Right atrium auricular region (tissue), 2 donors: ENCODE measurements around the gene NKAPL. TPM values are rescaled to one million over a fixed set of nuclear protein-coding genes. Genes with fewer than 3 reads are reported as not detected.

Source experiments
- DNase-seq: peaks from one replicate; pipeline ENCODE4 v3.0.0-alpha.2; 2019; ENCODE audit warnings: low spot score
- H3K27ac ChIP-seq, 2 donors: fragments of 200-600 bp; sonication (generic); 1 replicate in 1 of 2; 2 replicates in 1 of 2; pipeline ENCODE4 v1.5.1; 2016 to 2019
- H3K27me3 ChIP-seq, 2 donors: fragments of 200-600 bp; sonication (generic); one replicate each; pipeline versions ENCODE4 v1.5.1 to v1.6.0; 2017 to 2019
- H3K36me3 ChIP-seq: fragments of 200-600 bp; sonication (generic); one replicate; pipeline ENCODE4 v1.5.1; 2016
- H3K4me1 ChIP-seq, 2 donors: fragments of 200-600 bp; sonication (generic); one replicate each; pipeline versions ENCODE4 v1.5.1 to v1.6.0; 2017 to 2019
- H3K4me3 ChIP-seq, 2 donors: fragments of 200-600 bp; sonication (generic); 1 replicate in 1 of 2; 2 replicates in 1 of 2; pipeline ENCODE4 v1.5.1; 2017 to 2019; ENCODE audit warnings: mild to moderate bottlenecking in 1 of 2, moderate library complexity in 1 of 2
- H3K9me3 ChIP-seq, 2 donors: fragments of 200-600 bp; sonication (generic); one replicate each; pipeline ENCODE4 v1.5.1; 2019
- CTCF ChIP-seq, 2 donors: fragments of 200-600 bp; sonication (generic); IDR thresholded peaks; one replicate each; pipeline ENCODE4 v1.5.1; 2019; ENCODE audit warnings: antibody characterized with exemption in 2 of 2
- total RNA-seq, 2 donors: library from RNA; depleted of rRNA; stranded (reverse); fragments of >200 nt; gene quantifications; one replicate each; pipeline ENCODE4 v1.1.0, GENCODE V29; 2016

NKAPL gene
- total RNA-seq, 2 donors from 2014 or later: 3.1 to 5.1 TPM

- no peaks in the 10 kb centered on the region for H3K9me3 ChIP-seq
- H3K27me3 ChIP-seq: no peaks in the 10 kb centered on the region
- H3K4me3 ChIP-seq: peak within 1 kb of the TSS; percentile 73 to 82
- peak within 1 kb of the TSS; percentile 42 to 63 for H3K27ac ChIP-seq
- H3K4me1 ChIP-seq: peaks cover 0 to 20% of the 10 kb centered on the region in 2 donors
- peaks cover 10% of the 10 kb centered on the region for H3K36me3 ChIP-seq
- TF ChIP-seq CTCF (IDR thresholded peaks at IDR 0.05): no peak
- DNase-seq: peak; percentile 66
These were observed 6.8 kb upstream of the NKAPL start, which contains the start of gene ZKSCAN4 for GRCh38 chr6:28252009-28252975. Gene ZKSCAN4 (minus strand): TSS chr6:28252269. CDS start chr6:28251980, 289 bp downstream.

GRCh38 chr6:28254121-28254519 lies 5.0 kb upstream of the NKAPL start:
- no peak overlapping the region for H3K27ac ChIP-seq
- no peaks in the 10 kb centered on the region for H3K27me3 ChIP-seq
- no peak for TF ChIP-seq CTCF (IDR thresholded peaks at IDR 0.05)
- no peak overlapping the region for H3K4me3 ChIP-seq
- H3K9me3 ChIP-seq: no peaks in the 10 kb centered on the region
- H3K4me1 ChIP-seq: peaks cover 0 to 20% of the 10 kb centered on the region in 2 donors
- H3K36me3 ChIP-seq: no peaks in the 10 kb centered on the region
- no peak for DNase-seq

GRCh38 chr6:28257042-28257441 lies 2.1 kb upstream of the NKAPL start:
- Histone ChIP-seq H3K4me3 (no peak overlapping the region), H3K9me3 (peaks cover 0 to 7% of the 10 kb centered on the region in 2 donors), H3K36me3 (no peaks in the 10 kb centered on the region), H3K4me1 (peaks cover 0 to 12% of the 10 kb centered on the region in 2 donors), H3K27ac (no peak overlapping the region), H3K27me3 (no peaks in the 10 kb centered on the region)
- DNase-seq: no peak
- TF ChIP-seq CTCF (IDR thresholded peaks at IDR 0.05): no peak

- no peak overlapping the region for H3K27ac ChIP-seq
- H3K9me3 ChIP-seq: peaks cover 0 to 7% of the 10 kb centered on the region in 2 donors
- no peaks in the 10 kb centered on the region for H3K27me3 ChIP-seq
- H3K4me3 ChIP-seq: no peak overlapping the region
- no peak for TF ChIP-seq CTCF (IDR thresholded peaks at IDR 0.05)
- no peaks in the 10 kb centered on the region for H3K36me3 ChIP-seq
- no peak for DNase-seq
- peaks cover 0 to 30% of the 10 kb centered on the region in 2 donors for H3K4me1 ChIP-seq
These were observed 4.8 kb downstream of the NKAPL start for GRCh38 chr6:28263922-28264321.

GRCh38 chr6:28264834-28265401 lies 5.8 kb downstream of the NKAPL start:
- H3K27me3 ChIP-seq: no peaks in the 10 kb centered on the region
- no peak for DNase-seq
- no peak for TF ChIP-seq CTCF (IDR thresholded peaks at IDR 0.05)

More at GRCh38 chr6:28264834-28265401, 5.8 kb downstream of the NKAPL start:
- Histone ChIP-seq H3K4me3 (no peak overlapping the region), H3K4me1 (peaks cover 0 to 31% of the 10 kb centered on the region in 2 donors), H3K27ac (no peak overlapping the region), H3K36me3 (no peaks in the 10 kb centered on the region), H3K9me3 (peaks cover 0 to 5% of the 10 kb centered on the region in 2 donors)
